NCI-H2029 (cell line): ENCODE results near the gene SMNDC1.
"Not testable (repeated sequence)": the region's sequence is repeated elsewhere in the genome, so short reads cannot be mapped to it uniquely, and the experiment has no call there.

Experiments used
- DNase-seq: peaks from one replicate; lab custom pipeline; 2025; lab: John Stamatoyannopoulos, UW

SMNDC1 gene

GRCh38 chr10:110279407-110279986 lies 25.2 kb downstream of the SMNDC1 start:
- peak; percentile 4 for DNase-seq

GRCh38 chr10:110278562-110279406 lies 25.9 kb downstream of the SMNDC1 start:
- no peak for DNase-seq

- DNase-seq: no peak
These were observed 27.1 kb downstream of the SMNDC1 start for GRCh38 chr10:110277591-110277990.

GRCh38 chr10:110276603-110277002 lies 28.1 kb downstream of the SMNDC1 start:
- no peak for DNase-seq

- DNase-seq: no peak
These were observed 29.5 kb downstream of the SMNDC1 start for GRCh38 chr10:110275128-110275729.

- DNase-seq: no peak
These were observed 30.1 kb downstream of the SMNDC1 start for GRCh38 chr10:110274647-110275046.

GRCh38 chr10:110274072-110274627 lies 30.6 kb downstream of the SMNDC1 start:
- DNase-seq: no peak

- DNase-seq: peak; percentile 0
These were observed 31.2 kb downstream of the SMNDC1 start for GRCh38 chr10:110273474-110273873.

- DNase-seq: not testable (repeated sequence)
These were observed 31.7 kb downstream of the SMNDC1 start for GRCh38 chr10:110272995-110273394.

- no peak for DNase-seq
These were observed 35.1 kb downstream of the SMNDC1 start for GRCh38 chr10:110269374-110270318.

GRCh38 chr10:110268971-110269370 lies 35.7 kb downstream of the SMNDC1 start:
- DNase-seq: no peak

- DNase-seq: no peak
These were observed 36.3 kb downstream of the SMNDC1 start for GRCh38 chr10:110268442-110268841.

- DNase-seq: no peak
These were observed 37.4 kb downstream of the SMNDC1 start for GRCh38 chr10:110267276-110267675.

GRCh38 chr10:110265573-110266193 lies 39.0 kb downstream of the SMNDC1 start:
- no peak for DNase-seq

GRCh38 chr10:110263164-110263563 lies 41.6 kb downstream of the SMNDC1 start:
- DNase-seq: no peak

GRCh38 chr10:110260746-110261477 lies 43.8 kb downstream of the SMNDC1 start:
- DNase-seq: no peak

- no peak for DNase-seq
These were observed 45.4 kb downstream of the SMNDC1 start for GRCh38 chr10:110259317-110259716.

- no peak for DNase-seq
These were observed 46.2 kb downstream of the SMNDC1 start for GRCh38 chr10:110258542-110258941.

GRCh38 chr10:110254467-110254866 lies 50.3 kb downstream of the SMNDC1 start:
- DNase-seq: no peak

- no peak for DNase-seq
These were observed 52.6 kb downstream of the SMNDC1 start for GRCh38 chr10:110252151-110252550.
